ENCODE data around the gene COX6A1.

Gene COX6A1

DNA sequence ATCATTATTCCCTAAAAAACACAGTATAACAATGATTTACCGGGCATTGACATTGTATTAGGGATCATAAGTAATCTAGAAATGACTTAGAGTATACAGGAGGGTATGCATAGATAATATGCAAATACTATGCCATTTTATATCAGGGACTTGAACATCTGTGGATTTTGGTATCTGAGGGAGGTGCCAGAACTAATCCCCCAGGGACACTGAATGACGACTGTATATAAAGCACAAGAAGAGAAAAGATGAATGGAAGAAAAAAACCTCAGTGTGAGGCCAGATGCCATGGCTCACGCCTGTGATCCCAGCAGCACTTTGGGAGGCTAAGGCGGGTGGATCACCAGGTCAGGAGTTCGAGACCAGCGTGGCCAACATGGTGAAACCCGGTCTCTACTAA, 25.5 kb upstream of the COX6A1 start:
- no peak overlapping the region for H3K4me3 ChIP-seq (ENCODE audit: low read depth, low read length)
- DNase-seq (ENCODE audit: low read depth): no peak
- TF ChIP-seq, protein P1, sequence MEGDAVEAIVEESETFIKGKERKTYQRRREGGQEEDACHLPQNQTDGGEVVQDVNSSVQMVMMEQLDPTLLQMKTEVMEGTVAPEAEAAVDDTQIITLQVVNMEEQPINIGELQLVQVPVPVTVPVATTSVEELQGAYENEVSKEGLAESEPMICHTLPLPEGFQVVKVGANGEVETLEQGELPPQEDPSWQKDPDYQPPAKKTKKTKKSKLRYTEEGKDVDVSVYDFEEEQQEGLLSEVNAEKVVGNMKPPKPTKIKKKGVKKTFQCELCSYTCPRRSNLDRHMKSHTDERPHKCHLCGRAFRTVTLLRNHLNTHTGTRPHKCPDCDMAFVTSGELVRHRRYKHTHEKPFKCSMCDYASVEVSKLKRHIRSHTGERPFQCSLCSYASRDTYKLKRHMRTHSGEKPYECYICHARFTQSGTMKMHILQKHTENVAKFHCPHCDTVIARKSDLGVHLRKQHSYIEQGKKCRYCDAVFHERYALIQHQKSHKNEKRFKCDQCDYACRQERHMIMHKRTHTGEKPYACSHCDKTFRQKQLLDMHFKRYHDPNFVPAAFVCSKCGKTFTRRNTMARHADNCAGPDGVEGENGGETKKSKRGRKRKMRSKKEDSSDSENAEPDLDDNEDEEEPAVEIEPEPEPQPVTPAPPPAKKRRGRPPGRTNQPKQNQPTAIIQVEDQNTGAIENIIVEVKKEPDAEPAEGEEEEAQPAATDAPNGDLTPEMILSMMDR (IDR thresholded peaks at IDR 0.05; ENCODE audit: control insufficient read depth, extremely low read depth, insufficient read depth): no peak

DNA sequence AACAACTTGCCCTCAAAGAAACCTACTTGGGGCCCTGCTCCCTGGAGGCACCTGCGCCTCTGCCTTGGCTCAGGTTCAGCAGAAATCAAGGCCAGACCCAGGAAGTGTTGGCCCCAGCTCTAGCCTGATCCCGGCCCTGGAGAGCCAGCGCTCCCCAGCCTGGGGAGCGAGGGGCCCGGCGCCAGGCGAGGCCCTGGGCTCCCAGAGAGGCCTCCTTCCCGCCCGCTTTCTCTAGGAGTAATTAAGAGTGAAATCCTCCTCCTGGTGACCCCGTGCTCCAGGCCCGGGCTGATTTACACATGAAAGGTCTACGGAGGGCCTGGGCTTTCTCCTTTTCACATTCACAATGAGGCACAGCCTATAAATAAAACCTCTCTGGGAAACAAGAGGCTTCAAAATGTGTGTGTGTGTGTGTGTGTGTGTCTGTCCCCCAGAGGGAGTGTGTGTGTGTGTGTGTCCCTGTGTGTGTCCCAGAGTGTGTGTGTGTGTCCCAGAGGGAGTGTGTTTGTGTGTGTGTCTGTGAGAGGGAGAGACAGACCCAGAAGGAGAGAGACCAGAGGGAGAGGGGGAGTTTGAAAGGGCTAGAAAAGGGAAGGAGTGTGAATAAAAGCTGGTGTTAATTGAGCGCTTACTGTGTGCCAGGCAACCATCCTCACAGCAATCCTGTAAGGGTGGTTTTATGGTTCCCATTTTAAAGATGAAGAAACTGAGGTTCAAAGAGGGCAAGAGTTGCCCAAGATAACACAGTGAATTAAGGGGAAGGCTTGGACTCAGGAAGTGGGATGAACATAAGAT, 23.8 kb upstream of the COX6A1 start:
- H3K4me3 ChIP-seq (ENCODE audit: low read depth, low read length): no peak overlapping the region
- no peak for DNase-seq (ENCODE audit: low read depth)

DNA sequence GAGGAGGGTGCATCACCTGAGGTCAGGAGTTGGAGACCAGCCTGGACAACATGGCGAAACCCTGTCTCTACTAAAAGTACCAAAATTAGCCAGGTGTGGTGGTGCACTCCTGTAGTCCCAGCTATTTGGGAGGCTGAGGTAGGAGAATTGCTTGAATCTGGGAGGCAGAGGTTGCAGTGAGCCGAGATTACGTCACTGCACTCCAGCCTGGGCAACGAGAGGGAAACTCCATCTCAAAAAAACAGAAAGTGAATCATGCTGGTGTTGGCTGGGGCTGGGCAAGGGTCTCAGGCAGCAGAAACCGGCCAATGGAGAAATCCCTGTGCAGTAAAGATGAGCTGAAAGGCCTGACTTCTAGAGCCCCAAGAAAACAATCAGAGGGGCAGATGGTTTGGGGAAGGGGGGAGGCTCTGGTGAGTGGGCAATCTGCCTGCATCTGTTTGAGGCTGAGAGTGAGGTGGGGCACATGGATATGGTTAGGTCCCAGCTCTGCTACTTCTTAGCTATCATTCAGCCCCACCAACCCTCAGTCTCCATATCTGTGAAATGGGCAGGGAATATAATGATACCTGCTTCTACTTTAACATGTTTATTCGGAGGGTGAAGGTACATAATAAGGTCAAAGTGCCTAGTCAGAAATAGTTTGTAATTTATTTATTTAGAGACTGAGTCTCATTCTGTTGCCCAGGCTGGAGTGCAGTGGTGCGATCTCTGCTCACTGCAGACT, 21.3 kb upstream of the COX6A1 start:
- no peak overlapping the region for H3K4me3 ChIP-seq (ENCODE audit: low read depth, low read length)
- TF ChIP-seq, protein P1 (IDR thresholded peaks at IDR 0.05; ENCODE audit: control insufficient read depth, extremely low read depth, insufficient read depth): no peak
- no peak for DNase-seq (ENCODE audit: low read depth)

More for the DNA sequence above, 23.8 kb upstream of the COX6A1 start:
- TF ChIP-seq, protein P1 (IDR thresholded peaks at IDR 0.05; ENCODE audit: control insufficient read depth, extremely low read depth, insufficient read depth): no peak

DNA sequence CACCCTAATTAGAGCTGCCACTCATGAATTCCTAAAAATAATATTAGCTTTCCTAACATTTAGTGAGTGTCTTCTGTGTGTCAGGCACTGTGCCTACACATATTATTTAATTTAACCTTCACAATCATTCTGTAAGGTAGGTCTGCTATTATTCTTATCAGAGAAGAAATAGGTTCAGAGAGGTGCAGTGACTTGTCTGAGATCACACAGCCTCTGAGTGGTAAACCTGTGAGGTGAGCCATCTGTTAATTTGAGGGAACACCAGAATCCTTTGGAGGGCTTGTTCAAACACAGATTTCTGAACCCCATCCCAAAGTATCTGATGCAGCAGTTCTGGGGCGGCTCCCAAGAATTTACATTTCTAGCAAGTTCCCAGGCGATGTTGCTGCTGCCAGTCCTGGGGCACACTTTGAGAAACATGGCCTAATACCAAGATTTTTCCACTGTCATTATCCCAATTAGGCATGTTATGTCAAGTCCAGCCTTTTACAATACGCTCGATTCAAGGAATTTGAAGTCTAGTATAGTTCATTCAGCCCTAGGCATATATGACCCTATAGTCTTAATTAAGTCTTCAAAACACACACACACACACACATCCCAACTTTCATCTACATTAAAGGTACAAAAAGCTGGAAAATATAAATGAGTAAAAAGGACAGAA, 19.9 kb upstream of the COX6A1 start:
- DNase-seq (ENCODE audit: low read depth): no peak
- H3K4me3 ChIP-seq (ENCODE audit: low read depth, low read length): no peak overlapping the region
- TF ChIP-seq, protein P1 (IDR thresholded peaks at IDR 0.05; ENCODE audit: control insufficient read depth, extremely low read depth, insufficient read depth): no peak

DNA sequence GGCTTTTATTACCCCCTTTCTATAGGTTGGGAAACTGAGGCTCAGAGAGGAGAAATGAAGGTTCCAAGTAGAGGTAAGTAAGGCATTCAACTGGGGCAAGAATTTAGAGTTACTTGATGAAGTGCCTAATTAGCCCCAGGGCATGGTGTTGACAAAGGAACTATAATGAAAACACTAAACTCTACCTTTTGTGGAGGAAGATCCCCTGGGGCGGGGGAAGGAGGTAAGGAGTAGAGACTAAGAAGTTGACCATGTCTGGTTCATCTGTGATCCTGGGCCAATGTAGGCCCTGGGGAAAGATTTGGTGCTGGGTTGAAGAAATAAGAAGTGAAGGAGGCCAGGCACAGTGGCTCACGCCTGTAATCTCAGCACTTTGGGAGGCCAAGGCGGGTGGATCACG, 16.2 kb upstream of the COX6A1 start:
- H3K4me3 ChIP-seq (ENCODE audit: low read depth, low read length): no peak overlapping the region

DNA sequence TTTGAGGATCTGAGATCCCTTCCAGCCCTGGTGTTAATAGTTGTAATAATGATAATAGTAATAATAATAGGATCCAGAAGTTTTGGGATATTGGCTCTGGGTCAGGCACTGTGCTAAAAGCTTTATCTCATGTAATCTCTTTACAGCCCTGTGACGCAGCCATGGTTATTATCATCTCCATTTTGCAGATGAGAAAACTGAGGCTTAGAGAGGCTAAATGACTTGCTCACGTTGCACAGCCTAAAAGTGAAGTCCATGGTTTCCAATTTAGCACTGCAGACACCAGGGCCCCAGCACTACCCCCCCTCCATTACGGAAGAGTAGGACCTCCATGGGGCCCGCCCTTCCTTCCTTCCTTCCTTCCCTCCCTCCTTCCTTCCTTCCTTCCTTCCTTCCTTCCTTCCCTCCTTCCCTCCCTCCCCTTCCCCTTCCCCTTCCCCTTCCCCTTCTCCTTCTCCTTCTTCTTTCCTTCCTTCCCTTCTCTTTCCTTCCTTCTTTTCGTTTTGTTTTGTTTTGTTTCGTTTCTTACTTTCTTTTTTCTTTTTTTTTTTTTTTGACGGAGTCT, 14.9 kb upstream of the COX6A1 start:
- H3K4me3 ChIP-seq (ENCODE audit: low read depth, low read length): no peak overlapping the region
- TF ChIP-seq, protein P1 (IDR thresholded peaks at IDR 0.05; ENCODE audit: control insufficient read depth, extremely low read depth, insufficient read depth): no peak
- DNase-seq (ENCODE audit: low read depth): no peak

More for the DNA sequence above, 16.2 kb upstream of the COX6A1 start:
- no peak for DNase-seq (ENCODE audit: low read depth)
- TF ChIP-seq, protein P1 (IDR thresholded peaks at IDR 0.05; ENCODE audit: control insufficient read depth, extremely low read depth, insufficient read depth): no peak

All from LNCaP clone FGC (cell line).